H1 (cell line): ENCODE measurements around the gene RGS6. TPM values are rescaled to one million over a fixed set of nuclear protein-coding genes. Genes with fewer than 3 reads are reported as not detected.

Experiments
- CTCF ChIA-PET: fragments of 300-600 bp; sonication (Branson Sonifier 250); formaldehyde crosslinking; loops from one replicate; lab custom pipeline; 2021; ENCODE audit not compliant: partially characterized antibody; lab: Charles Lee
- POLR2A ChIA-PET: fragments of 300-600 bp; sonication (Branson Sonifier 250); formaldehyde crosslinking; loops from one replicate; lab custom pipeline; 2021; ENCODE audit warnings: inconsistent platforms; ENCODE audit not compliant: partially characterized antibody; lab: Charles Lee
- DNase-seq, 2 experiments: peaks; one replicate each; pipeline versions ENCODE4 v3.0.0 to v3.0.0-alpha.2; 2010 to 2022; ENCODE audit warnings: low spot score in 2 of 2, low read depth in 1 of 2, mixed read lengths in 1 of 2
- FAIRE-seq: peaks from 2 replicates; lab custom pipeline; 2011; peaks lifted over from hg19 to GRCh38; lab: Jason Lieb, UNC
- H2AFZ ChIP-seq: 2 replicates; pipeline ENCODE4 v1.8.1; 2012; ENCODE audit warnings: low read length, inconsistent platforms
- H2AK5ac ChIP-seq: 2 replicates; pipeline ENCODE4 v1.6.1; 2013; ENCODE audit warnings: low read depth, low read length
- H2BK120ac ChIP-seq: replicated peaks from 2 replicates; pipeline ENCODE3; 2013; ENCODE audit warnings: low read depth, low read length, inconsistent platforms
- H2BK12ac ChIP-seq: 2 replicates; pipeline ENCODE4 v1.6.1; 2013; ENCODE audit warnings: low read depth, low read length
- H2BK15ac ChIP-seq: 2 replicates; pipeline ENCODE4 v1.6.1; 2013; ENCODE audit warnings: low read length
- H2BK20ac ChIP-seq: 2 replicates; pipeline ENCODE4 v1.6.1; 2013; ENCODE audit warnings: low read length
- H2BK5ac ChIP-seq: 2 replicates; pipeline ENCODE4 v1.6.1; 2013; ENCODE audit warnings: low read depth, low read length
- H3K14ac ChIP-seq: 2 replicates; pipeline ENCODE4 v1.6.1; 2013; ENCODE audit warnings: inconsistent platforms; ENCODE audit not compliant: insufficient read length
- H3K18ac ChIP-seq: 2 replicates; pipeline ENCODE4 v1.6.1; 2013; ENCODE audit warnings: low read length; ENCODE audit errors: extremely low read depth
- H3K23ac ChIP-seq: 2 replicates; pipeline ENCODE4 v1.6.1; 2013; ENCODE audit warnings: inconsistent platforms; ENCODE audit not compliant: insufficient read length
- H3K23me2 ChIP-seq: 2 replicates; pipeline ENCODE4 v1.6.1; 2013; ENCODE audit warnings: low read depth, low read length
- H3K27ac ChIP-seq: 2 replicates; pipeline ENCODE4 v1.6.1; 2011; ENCODE audit warnings: low read depth, low read length, inconsistent platforms
- H3K27me3 ChIP-seq, 4 experiments: replicated peaks in 1 of 4; 1 replicate in 1 of 4; 2 replicates in 3 of 4; pipeline versions ENCODE4 v1.6.1 to v1.8.1; 2011 to 2013; ENCODE audit warnings: low read length in 3 of 4, mild to moderate bottlenecking in 3 of 4, inconsistent platforms in 2 of 4, mixed read lengths in 2 of 4, moderate library complexity in 1 of 4; ENCODE audit not compliant: control insufficient read depth in 3 of 4, insufficient read depth in 3 of 4; ENCODE audit errors: extremely low read depth in 1 of 4
- H3K36me3 ChIP-seq, 4 experiments: 2 replicates each; pipeline versions ENCODE4 v1.6.1 to v1.8.1; 2011 to 2013; ENCODE audit warnings: mild to moderate bottlenecking in 4 of 4, low read length in 3 of 4, moderate library complexity in 2 of 4, control low read depth in 1 of 4, inconsistent platforms in 1 of 4; ENCODE audit not compliant: insufficient read depth in 4 of 4, control insufficient read depth in 2 of 4
- H3K4ac ChIP-seq: replicated peaks from 2 replicates; pipeline ENCODE3; 2013; ENCODE audit warnings: low read length, low read depth, mixed read lengths, inconsistent platforms; ENCODE audit not compliant: insufficient read length
- H3K4me1 ChIP-seq, 4 experiments: replicated peaks in 1 of 4; 1 replicate in 1 of 4; 2 replicates in 3 of 4; pipeline versions ENCODE4 v1.6.1 to v1.8.1; 2011 to 2013; ENCODE audit warnings: low read length in 3 of 4, inconsistent platforms in 2 of 4, mixed read lengths in 1 of 4; ENCODE audit not compliant: insufficient read depth in 4 of 4, control insufficient read depth in 3 of 4
- H3K4me2 ChIP-seq, 2 experiments: 2 replicates each; pipeline versions ENCODE4 v1.6.1 to v1.8.1; 2011 to 2013; ENCODE audit warnings: low read depth in 2 of 2, low read length in 2 of 2, control low read depth in 1 of 2, inconsistent platforms in 1 of 2, mild to moderate bottlenecking in 1 of 2; ENCODE audit not compliant: insufficient read depth in 1 of 2
- H3K4me3 ChIP-seq, 4 experiments: fragments of 200-600, 300-600 bp in 1 of 4; sonication (generic), shearing (Covaris generic), sonication (Bioruptor Twin) in 1 of 4; 2 replicates each; pipeline versions ENCODE4 v1.5.1 to v1.8.1; 2011 to 2016; ENCODE audit warnings: low read length in 4 of 4, low read depth in 3 of 4, control low read depth in 2 of 4, inconsistent platforms in 2 of 4, mild to moderate bottlenecking in 2 of 4, mixed read lengths in 1 of 4, moderate library complexity in 1 of 4; ENCODE audit not compliant: insufficient read depth in 2 of 4; ENCODE audit errors: extremely low read depth in 1 of 4
- H3K56ac ChIP-seq: replicated peaks from 2 replicates; pipeline ENCODE3; 2013; ENCODE audit warnings: low read depth, mild to moderate bottlenecking, mixed read lengths, low read length, inconsistent platforms; ENCODE audit not compliant: insufficient read length
- H3K79me1 ChIP-seq: 2 replicates; pipeline ENCODE4 v1.6.1; 2013; ENCODE audit warnings: low read depth, low read length, control low read depth
- H3K79me2 ChIP-seq, 2 experiments: 2 replicates each; pipeline versions ENCODE4 v1.6.1 to v1.8.1; 2012 to 2013; ENCODE audit warnings: low read length in 2 of 2, mild to moderate bottlenecking in 2 of 2, inconsistent platforms in 1 of 2; ENCODE audit not compliant: insufficient read depth in 2 of 2, control insufficient read depth in 1 of 2
- H3K9ac ChIP-seq, 4 experiments: replicated peaks in 1 of 4; 1 replicate in 1 of 4; 2 replicates in 3 of 4; pipeline versions ENCODE4 v1.6.1 to v1.8.1; 2011 to 2013; ENCODE audit warnings: low read depth in 3 of 4, low read length in 3 of 4, control low read depth in 2 of 4, mild to moderate bottlenecking in 2 of 4, moderate library complexity in 2 of 4, inconsistent platforms in 1 of 4; ENCODE audit errors: extremely low read depth in 1 of 4
- H3K9me3 ChIP-seq, 2 experiments: 2 replicates each; pipeline versions ENCODE4 v1.6.1 to v1.8.1; 2012 to 2013; ENCODE audit warnings: mild to moderate bottlenecking in 2 of 2, moderate library complexity in 2 of 2, control low read depth in 1 of 2, inconsistent platforms in 1 of 2, low read depth in 1 of 2, low read length in 1 of 2, mixed read lengths in 1 of 2; ENCODE audit not compliant: insufficient read depth in 2 of 2
- H4K20me1 ChIP-seq, 2 experiments: replicated peaks in 1 of 2; 2 replicates each; pipeline versions ENCODE3 to v1.8.1; 2011 to 2013; ENCODE audit warnings: inconsistent platforms in 2 of 2, low read length in 2 of 2, mild to moderate bottlenecking in 1 of 2; ENCODE audit not compliant: insufficient read depth in 2 of 2, control insufficient read depth in 1 of 2
- H4K5ac ChIP-seq: 2 replicates; pipeline ENCODE4 v1.6.1; 2013; ENCODE audit warnings: low read length, low read depth, mixed read lengths, inconsistent platforms; ENCODE audit not compliant: insufficient read length
- H4K8ac ChIP-seq: 2 replicates; pipeline ENCODE4 v1.8.0; 2013; ENCODE audit warnings: mild to moderate bottlenecking, moderate library complexity, low read length, inconsistent platforms; ENCODE audit not compliant: insufficient read depth; ENCODE audit errors: extremely low read depth
- H4K91ac ChIP-seq: replicated peaks from 2 replicates; pipeline ENCODE3; 2013; ENCODE audit warnings: low read length, mixed read lengths, inconsistent platforms; ENCODE audit not compliant: insufficient read length
- BRCA1 ChIP-seq: IDR thresholded peaks from 2 replicates; pipeline ENCODE4 v1.6.1; 2012; ENCODE audit warnings: low read depth, low read length, improper control_type of control experiment
- EZH2 ChIP-seq: fragments of 200-600 bp; sonication (generic); IDR thresholded peaks from 2 replicates; pipeline ENCODE4 v1.7.1; 2012; ENCODE audit warnings: low read depth, mild to moderate bottlenecking, moderate library complexity, low read length, inconsistent platforms; ENCODE audit not compliant: severe bottlenecking
- GABPA ChIP-seq: IDR thresholded peaks from 2 replicates; pipeline ENCODE4 v1.6.1; 2011; ENCODE audit warnings: mild to moderate bottlenecking, low read length, moderate library complexity, borderline replicate concordance; ENCODE audit not compliant: insufficient read depth
- KDM1A ChIP-seq: fragments of 200-600, 300-600 bp; sonication (generic); IDR thresholded peaks from 2 replicates; pipeline ENCODE4 v1.7.1; 2016; ENCODE audit warnings: mild to moderate bottlenecking, low read length, borderline replicate concordance
- KDM4A ChIP-seq: IDR thresholded peaks from one replicate; pipeline ENCODE4 v1.7.1; 2012; ENCODE audit warnings: low read depth, mild to moderate bottlenecking, moderate library complexity, low read length, inconsistent platforms; ENCODE audit not compliant: severe bottlenecking
- NANOG ChIP-seq: IDR thresholded peaks from 2 replicates; pipeline ENCODE4 v1.6.1; 2011; ENCODE audit warnings: low read length, low read depth, mild to moderate bottlenecking, inconsistent platforms; ENCODE audit not compliant: insufficient read depth, poor library complexity, severe bottlenecking
- RFX5 ChIP-seq: IDR thresholded peaks from 2 replicates; pipeline ENCODE4 v1.6.1; 2011; ENCODE audit warnings: low read depth, low read length, improper control_type of control experiment, borderline replicate concordance
- RNF2 ChIP-seq: fragments of 200-900, 300-1000 bp; sonication (generic); IDR thresholded peaks from 2 replicates; pipeline ENCODE4 v1.7.1; 2016; ENCODE audit warnings: borderline replicate concordance, low read depth, mild to moderate bottlenecking, antibody characterized with exemption, low read length; ENCODE audit not compliant: poor library complexity, severe bottlenecking; ENCODE audit errors: missing control alignments
- SIX5 ChIP-seq: IDR thresholded peaks from 2 replicates; pipeline ENCODE4 v1.6.1; 2011; ENCODE audit warnings: mild to moderate bottlenecking, low read depth, low read length
- SUZ12 ChIP-seq: fragments of 200-600 bp; sonication (generic); IDR thresholded peaks from 2 replicates; pipeline ENCODE4 v1.6.1; 2012; ENCODE audit warnings: mild to moderate bottlenecking, inconsistent platforms, low read length, moderate library complexity, mixed read lengths
- TBP ChIP-seq: IDR thresholded peaks from 2 replicates; pipeline ENCODE4 v1.6.1; 2011; ENCODE audit warnings: low read depth, low read length, improper control_type of control experiment
- WGBS, 2 experiments: shearing (Covaris generic) in 1 of 2; methylation state at CpG; one replicate each; pipeline versions ENCODE4 v1.1.6 to v1.1.7; 2013 to 2015; ENCODE audit warnings: low lambda C conversion rate in 2 of 2, mixed read lengths in 2 of 2, inconsistent platforms in 1 of 2, low coverage in 1 of 2, missing lambda C conversion rate in 1 of 2; ENCODE audit not compliant: insufficient replicate concordance in 2 of 2, insufficient coverage in 1 of 2, insufficient read length in 1 of 2; ENCODE audit errors: extremely low coverage in 1 of 2, missing lambda C conversion rate in 1 of 2; 5-methylcytosine and 5-hydroxymethylcytosine counted together
- polyA plus RNA-seq, 7 experiments: library from polyadenylated mRNA; depleted of rRNA in 3 of 7; stranded (reverse) in 5 of 7; unstranded in 2 of 7; fragments of >200 nt in 5 of 7; fragments of 200-250 nt in 2 of 7; gene quantifications; 1 replicate in 5 of 7; 2 replicates in 1 of 7; 4 replicates in 1 of 7; pipeline versions ENCODE4 v1.2.1 to v1.2.3, GENCODE V29; 2011 to 2013; ENCODE audit warnings: missing spikeins in 2 of 7, mixed read lengths in 2 of 7
- total RNA-seq: library from RNA; stranded (reverse); fragmentation: NEBNext Ultra II Directional; extraction: Animal tissue kit (Norgen Biotek cat#: 25700); gene quantifications from 2 replicates; pipeline ENCODE4 v1.2.1, GENCODE V29; 2021
- TF ChIP-seq, protein P1 (sequence below): IDR thresholded peaks from 2 replicates; pipeline ENCODE4 v1.6.1; 2012; ENCODE audit warnings: low read length, inconsistent platforms

The RGS6 gene
- total and polyA plus RNA-seq, 2 of the 8 experiments (the other 6 are each of a cell fraction or from before 2014, with no cell fraction given): 0.26 to 1.1 TPM

DNA sequence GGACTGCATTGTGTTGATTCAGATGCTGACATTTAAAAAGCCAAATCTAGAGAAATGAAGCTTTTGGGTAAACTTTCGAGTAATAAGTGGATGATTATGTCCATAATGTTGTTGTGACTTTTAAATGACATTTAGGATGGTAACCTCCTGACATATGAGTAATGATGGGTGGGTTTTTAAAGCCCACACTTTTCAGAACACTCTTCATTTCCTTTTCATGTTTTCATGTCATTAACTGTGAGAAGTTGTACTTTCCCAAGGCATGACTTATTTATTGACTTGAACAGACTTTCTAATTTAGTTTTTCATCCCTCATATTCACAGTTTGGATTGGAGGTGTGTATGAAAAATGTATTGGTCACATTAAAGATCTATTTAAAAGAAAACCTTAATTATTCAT is 35.5 kb downstream of the RGS6 start:
- no peak overlapping the region for H4K5ac ChIP-seq
- no peak overlapping the region for H3K56ac ChIP-seq
- H2AK5ac ChIP-seq: no peak overlapping the region
- no peaks in the 10 kb centered on the region for H3K36me3 ChIP-seq
- no peak overlapping the region for H3K4me2 ChIP-seq
- no peaks in the 10 kb centered on the region for H4K20me1 ChIP-seq
- H4K91ac ChIP-seq: no peak overlapping the region
- H2BK20ac ChIP-seq: no peak overlapping the region
- no peak overlapping the region for H3K23ac ChIP-seq
- ChIA-PET CTCF (interaction anchor here (0.7 to 1.0 kb wide), 2 partner anchors 35 to 56 kb away, joined by 3 to 4 read pairs; partner anchors contain the start of gene RGS6), POLR2A (no interaction called here)
- 86% methylated on average over 1 of the region's 1 CpG; no CpG with 5 or more reads in 1 of the 2 experiments for WGBS, 2 experiments
- DNase-seq: no peak
- peaks cover 0 to 2% (median under 1%) of the 10 kb centered on the region in 4 experiments; a peak in 2 of 7 replicates for H3K27me3 ChIP-seq
- no peak overlapping the region for H3K4ac ChIP-seq
- H3K79me2 ChIP-seq: no peaks in the 10 kb centered on the region
- H3K14ac ChIP-seq: no peak overlapping the region
- no peak overlapping the region for H3K4me3 ChIP-seq
- no peaks in the 10 kb centered on the region for H3K9me3 ChIP-seq
- no peak for FAIRE-seq
- H2BK120ac ChIP-seq: no peak overlapping the region
- H2AFZ ChIP-seq: no peak overlapping the region
- no peak overlapping the region for H4K8ac ChIP-seq
- H3K23me2 ChIP-seq: peaks cover 2% of the 10 kb centered on the region; the same call in 1 of the 2 replicates
- H2BK12ac ChIP-seq: no peak overlapping the region
- H3K9ac ChIP-seq: no peak overlapping the region
- H3K4me1 ChIP-seq: no peaks in the 10 kb centered on the region
- H3K27ac ChIP-seq: no peak overlapping the region
- no peak overlapping the region for H2BK5ac ChIP-seq
- no peaks in the 10 kb centered on the region for H3K79me1 ChIP-seq
- no peak overlapping the region for H2BK15ac ChIP-seq
- no peak overlapping the region for H3K18ac ChIP-seq
- TF ChIP-seq TBP (no peak), RFX5 (no peak), SIX5 (no peak), NANOG (no peak), KDM1A (no peak), RNF2 (no peak), GABPA (no peak), EZH2 (no peak), BRCA1 (no peak), SUZ12 (no peak), KDM4A (no peak)
- TF ChIP-seq, protein P1, sequence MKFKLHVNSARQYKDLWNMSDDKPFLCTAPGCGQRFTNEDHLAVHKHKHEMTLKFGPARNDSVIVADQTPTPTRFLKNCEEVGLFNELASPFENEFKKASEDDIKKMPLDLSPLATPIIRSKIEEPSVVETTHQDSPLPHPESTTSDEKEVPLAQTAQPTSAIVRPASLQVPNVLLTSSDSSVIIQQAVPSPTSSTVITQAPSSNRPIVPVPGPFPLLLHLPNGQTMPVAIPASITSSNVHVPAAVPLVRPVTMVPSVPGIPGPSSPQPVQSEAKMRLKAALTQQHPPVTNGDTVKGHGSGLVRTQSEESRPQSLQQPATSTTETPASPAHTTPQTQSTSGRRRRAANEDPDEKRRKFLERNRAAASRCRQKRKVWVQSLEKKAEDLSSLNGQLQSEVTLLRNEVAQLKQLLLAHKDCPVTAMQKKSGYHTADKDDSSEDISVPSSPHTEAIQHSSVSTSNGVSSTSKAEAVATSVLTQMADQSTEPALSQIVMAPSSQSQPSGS: no peak
